Measurements from ENCODE around the gene KMT2A. TPM values are rescaled to one million over a fixed set of nuclear protein-coding genes. Genes with fewer than 3 reads are reported as not detected.

KMT2A gene
- total and polyA plus RNA-seq, 10 of the 15 experiments (the other 5 are each of a cell fraction or from before 2014, with no cell fraction given), result 6.1 to 56.9 (median 25.4) TPM

- ChIA-PET SMC1A (ENCODE audit: uncharacterized antibody, unreplicated experiment) (interaction anchor here (0.6 to 1.8 kb wide), 16 partner anchors 9 to 361 kb away, joined by 3 to 8 read pairs (median 4); no protein-coding TSS in a partner anchor), RAD21 (ENCODE audit: unreplicated experiment) (interaction anchor here (1.0 to 3.0 kb wide), 9 partner anchors 9 to 447 kb away, joined by 3 to 12 read pairs (median 5); no protein-coding TSS in a partner anchor), CTCF (interaction anchor here (0.7 to 2.4 kb wide), 9 partner anchors 9 to 619 kb away, joined by 3 to 12 read pairs (median 4); partner anchors contain the start of gene UBE4A), POLR2A (interaction anchor here (0.7 to 1.8 kb wide), 5 partner anchors 9 to 493 kb away, joined by 3 to 14 read pairs (median 5); no protein-coding TSS in a partner anchor)
- intact Hi-C loops (cut with micrococcal nuclease; ENCODE audit: unreplicated experiment), result loop anchor here (2.0 to 10.0 kb wide), 3 partner anchors 34 to 620 kb away; partner anchors contain the start of gene ATP5MG
- H3K9ac ChIP-seq (ENCODE audit: control insufficient read depth, insufficient read depth, low read length), result peak overlapping the region; percentile 79
- BruUV-seq (replicated peaks), result no TSS peak
- H3K27me3 ChIP-seq (replicated peaks in 1 of 2; ENCODE audit: control insufficient read depth in 2 of 2, insufficient read depth in 2 of 2, low read length in 1 of 2), result no peaks in the 10 kb centered on the region
- TF ChIP-seq, protein P1, sequence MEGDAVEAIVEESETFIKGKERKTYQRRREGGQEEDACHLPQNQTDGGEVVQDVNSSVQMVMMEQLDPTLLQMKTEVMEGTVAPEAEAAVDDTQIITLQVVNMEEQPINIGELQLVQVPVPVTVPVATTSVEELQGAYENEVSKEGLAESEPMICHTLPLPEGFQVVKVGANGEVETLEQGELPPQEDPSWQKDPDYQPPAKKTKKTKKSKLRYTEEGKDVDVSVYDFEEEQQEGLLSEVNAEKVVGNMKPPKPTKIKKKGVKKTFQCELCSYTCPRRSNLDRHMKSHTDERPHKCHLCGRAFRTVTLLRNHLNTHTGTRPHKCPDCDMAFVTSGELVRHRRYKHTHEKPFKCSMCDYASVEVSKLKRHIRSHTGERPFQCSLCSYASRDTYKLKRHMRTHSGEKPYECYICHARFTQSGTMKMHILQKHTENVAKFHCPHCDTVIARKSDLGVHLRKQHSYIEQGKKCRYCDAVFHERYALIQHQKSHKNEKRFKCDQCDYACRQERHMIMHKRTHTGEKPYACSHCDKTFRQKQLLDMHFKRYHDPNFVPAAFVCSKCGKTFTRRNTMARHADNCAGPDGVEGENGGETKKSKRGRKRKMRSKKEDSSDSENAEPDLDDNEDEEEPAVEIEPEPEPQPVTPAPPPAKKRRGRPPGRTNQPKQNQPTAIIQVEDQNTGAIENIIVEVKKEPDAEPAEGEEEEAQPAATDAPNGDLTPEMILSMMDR (IDR thresholded peaks at IDR 0.05 in 2 of 3, conservative IDR thresholded peaks at IDR 0.05 in 1 of 3; ENCODE audit: control insufficient read depth in 2 of 3, extremely low read depth in 1 of 3, insufficient read depth in 1 of 3, low read depth in 3 of 3, low read length in 3 of 3), result peak; percentile 13 to 39 (median 13); a peak in 3 of 6 replicates
- TF ChIP-seq EGR1 (IDR thresholded peaks at IDR 0.05; ENCODE audit: borderline replicate concordance in 1 of 2, low read depth in 2 of 2, low read length in 2 of 2) (0 out of 3 replicates have a peak, but pooled peaks of 1 of the 2 experiments have one; percentile 10), NFYA (IDR thresholded peaks at IDR 0.05; ENCODE audit: borderline replicate concordance, low read depth, low read length) (no peak), CREB1 (IDR thresholded peaks at IDR 0.05; ENCODE audit: low read depth) (no peak), NKRF (conservative IDR thresholded peaks at IDR 0.05) (peak; percentile 52), MXI1 (IDR thresholded peaks at IDR 0.05; ENCODE audit: low read depth, low read length) (peak; percentile 82), RAD21 (IDR thresholded peaks at IDR 0.05; ENCODE audit: insufficient read depth, low read depth, low read length) (peak; percentile 44), ATF7 (IDR thresholded peaks at IDR 0.05; ENCODE audit: low read depth) (no peak)
- TF ChIP-seq, protein P2, sequence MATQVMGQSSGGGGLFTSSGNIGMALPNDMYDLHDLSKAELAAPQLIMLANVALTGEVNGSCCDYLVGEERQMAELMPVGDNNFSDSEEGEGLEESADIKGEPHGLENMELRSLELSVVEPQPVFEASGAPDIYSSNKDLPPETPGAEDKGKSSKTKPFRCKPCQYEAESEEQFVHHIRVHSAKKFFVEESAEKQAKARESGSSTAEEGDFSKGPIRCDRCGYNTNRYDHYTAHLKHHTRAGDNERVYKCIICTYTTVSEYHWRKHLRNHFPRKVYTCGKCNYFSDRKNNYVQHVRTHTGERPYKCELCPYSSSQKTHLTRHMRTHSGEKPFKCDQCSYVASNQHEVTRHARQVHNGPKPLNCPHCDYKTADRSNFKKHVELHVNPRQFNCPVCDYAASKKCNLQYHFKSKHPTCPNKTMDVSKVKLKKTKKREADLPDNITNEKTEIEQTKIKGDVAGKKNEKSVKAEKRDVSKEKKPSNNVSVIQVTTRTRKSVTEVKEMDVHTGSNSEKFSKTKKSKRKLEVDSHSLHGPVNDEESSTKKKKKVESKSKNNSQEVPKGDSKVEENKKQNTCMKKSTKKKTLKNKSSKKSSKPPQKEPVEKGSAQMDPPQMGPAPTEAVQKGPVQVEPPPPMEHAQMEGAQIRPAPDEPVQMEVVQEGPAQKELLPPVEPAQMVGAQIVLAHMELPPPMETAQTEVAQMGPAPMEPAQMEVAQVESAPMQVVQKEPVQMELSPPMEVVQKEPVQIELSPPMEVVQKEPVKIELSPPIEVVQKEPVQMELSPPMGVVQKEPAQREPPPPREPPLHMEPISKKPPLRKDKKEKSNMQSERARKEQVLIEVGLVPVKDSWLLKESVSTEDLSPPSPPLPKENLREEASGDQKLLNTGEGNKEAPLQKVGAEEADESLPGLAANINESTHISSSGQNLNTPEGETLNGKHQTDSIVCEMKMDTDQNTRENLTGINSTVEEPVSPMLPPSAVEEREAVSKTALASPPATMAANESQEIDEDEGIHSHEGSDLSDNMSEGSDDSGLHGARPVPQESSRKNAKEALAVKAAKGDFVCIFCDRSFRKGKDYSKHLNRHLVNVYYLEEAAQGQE (IDR thresholded peaks at IDR 0.05; ENCODE audit: low read depth, low read length), result peak; percentile 85
- peak overlapping the region; percentile 96 for H3K4me2 ChIP-seq (ENCODE audit: control insufficient read depth, insufficient read depth)
- in situ Hi-C loops (cut with MboI), result no loop called here
- WGBS (ENCODE audit: insufficient coverage, insufficient replicate concordance, low lambda C conversion rate, missing lambda C conversion rate), result 2% methylated on average over 39 of the region's 39 CpGs
- FAIRE-seq (no peak), DNase-seq (ENCODE audit: low read depth, low spot score) (no peak), ATAC-seq (peak; percentile 32)
- no peaks in the 10 kb centered on the region; the same call in 1 of the 2 replicates for H3K4me1 ChIP-seq (ENCODE audit: control insufficient read depth, insufficient read depth, low read length)
- H2AFZ ChIP-seq (ENCODE audit: control insufficient read depth, low read depth, low read length), result peak overlapping the region; percentile 93
- no peaks in the 10 kb centered on the region for H3K36me3 ChIP-seq (ENCODE audit: control insufficient read depth in 2 of 2, insufficient read depth in 2 of 2, low read length in 1 of 2)
- H4K20me1 ChIP-seq (ENCODE audit: control insufficient read depth, insufficient read depth), result no peaks in the 10 kb centered on the region; the same call in 1 of the 2 replicates
- no peak overlapping the region for H3K27ac ChIP-seq (ENCODE audit: control insufficient read depth, insufficient read depth)
- H3K4me3 ChIP-seq, result peak overlapping the region; percentile 78
- no peaks in the 10 kb centered on the region for H3K9me3 ChIP-seq (replicated peaks; ENCODE audit: control insufficient read depth, insufficient read depth, low read length)
- H3K79me2 ChIP-seq (ENCODE audit: control insufficient read depth, insufficient read depth, low read length), result peaks cover 34% of the 10 kb centered on the region
These were observed 1.6 kb upstream of the KMT2A start for GRCh38 chr11:118434553-118435289.
